ENCODE data around the gene NDUFB8.

The NDUFB8 gene

GRCh38 chr10:100520811-100521210 is 8.9 kb downstream of the NDUFB8 start:
- TF ChIP-seq, protein P1, sequence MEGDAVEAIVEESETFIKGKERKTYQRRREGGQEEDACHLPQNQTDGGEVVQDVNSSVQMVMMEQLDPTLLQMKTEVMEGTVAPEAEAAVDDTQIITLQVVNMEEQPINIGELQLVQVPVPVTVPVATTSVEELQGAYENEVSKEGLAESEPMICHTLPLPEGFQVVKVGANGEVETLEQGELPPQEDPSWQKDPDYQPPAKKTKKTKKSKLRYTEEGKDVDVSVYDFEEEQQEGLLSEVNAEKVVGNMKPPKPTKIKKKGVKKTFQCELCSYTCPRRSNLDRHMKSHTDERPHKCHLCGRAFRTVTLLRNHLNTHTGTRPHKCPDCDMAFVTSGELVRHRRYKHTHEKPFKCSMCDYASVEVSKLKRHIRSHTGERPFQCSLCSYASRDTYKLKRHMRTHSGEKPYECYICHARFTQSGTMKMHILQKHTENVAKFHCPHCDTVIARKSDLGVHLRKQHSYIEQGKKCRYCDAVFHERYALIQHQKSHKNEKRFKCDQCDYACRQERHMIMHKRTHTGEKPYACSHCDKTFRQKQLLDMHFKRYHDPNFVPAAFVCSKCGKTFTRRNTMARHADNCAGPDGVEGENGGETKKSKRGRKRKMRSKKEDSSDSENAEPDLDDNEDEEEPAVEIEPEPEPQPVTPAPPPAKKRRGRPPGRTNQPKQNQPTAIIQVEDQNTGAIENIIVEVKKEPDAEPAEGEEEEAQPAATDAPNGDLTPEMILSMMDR (IDR thresholded peaks at IDR 0.05; ENCODE audit: low read depth, low read length, missing control alignments): no peak
- no peak for DNase-seq (ENCODE audit: extremely low read depth, low read depth)
- H3K4me3 ChIP-seq (replicated peaks; ENCODE audit: low read depth, low read length): no peak overlapping the region

- DNase-seq (ENCODE audit: extremely low read depth, low read depth): no peak
- TF ChIP-seq, protein P1 (IDR thresholded peaks at IDR 0.05; ENCODE audit: low read depth, low read length, missing control alignments): no peak
- H3K4me3 ChIP-seq (replicated peaks; ENCODE audit: low read depth, low read length): peak within 1 kb of the TSS; percentile 38
These were observed 10.2 kb downstream of the NDUFB8 start, which contains the start of gene SEC31B for GRCh38 chr10:100519311-100520051. Gene SEC31B, minus strand, starts transcription at chr10:100519861. Its CDS starts 2,909 bp downstream, at chr10:100516952.

DNA sequence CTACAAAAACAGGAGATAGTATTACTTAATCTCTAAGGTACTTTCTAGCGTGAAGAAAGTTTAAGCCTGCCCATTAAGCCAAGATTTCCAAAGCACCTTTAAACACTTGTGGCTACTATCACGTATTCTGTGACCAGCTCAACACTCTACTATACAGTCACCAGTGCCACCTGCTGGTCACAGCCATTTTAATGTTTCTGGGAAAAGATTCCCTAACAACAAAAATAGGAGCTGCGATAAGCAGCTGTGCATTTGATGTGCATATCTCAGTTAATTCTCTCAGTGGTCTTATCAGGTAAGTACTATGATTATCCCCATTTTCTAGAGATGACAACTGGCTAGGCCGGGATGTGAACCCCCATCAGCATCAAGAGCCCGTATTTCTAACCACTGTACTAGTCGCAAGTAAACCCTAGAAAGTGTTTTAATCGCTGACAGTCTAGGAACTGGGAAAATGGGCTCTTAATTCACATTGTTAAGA is 10.9 kb downstream of the NDUFB8 start:
- H3K4me3 ChIP-seq (replicated peaks; ENCODE audit: low read depth, low read length): peak overlapping the region; percentile 38
- TF ChIP-seq, protein P1 (IDR thresholded peaks at IDR 0.05; ENCODE audit: low read depth, low read length, missing control alignments): peak; percentile 63
- DNase-seq (ENCODE audit: extremely low read depth, low read depth): peak; percentile 44

DNA sequence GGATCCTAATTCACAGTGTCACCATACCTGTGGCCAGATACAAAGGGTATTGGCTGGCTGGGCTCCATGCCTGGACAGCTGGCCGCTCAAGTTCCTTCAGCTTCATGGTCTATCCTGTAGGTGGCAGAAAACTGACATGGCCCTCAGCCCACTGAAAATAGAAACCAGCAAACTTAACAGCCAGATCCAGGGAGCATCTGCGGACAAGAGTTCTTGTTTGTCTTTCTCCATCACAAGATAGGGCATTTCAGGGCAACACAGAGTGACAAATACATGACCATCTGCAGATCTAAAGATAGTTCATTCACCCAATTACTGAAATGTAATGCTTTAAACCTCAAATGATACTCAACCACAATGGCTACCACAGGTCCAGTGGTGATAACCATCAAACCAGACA is 12.8 kb downstream of the NDUFB8 start:
- DNase-seq (ENCODE audit: extremely low read depth, low read depth): no peak
- TF ChIP-seq, protein P1 (IDR thresholded peaks at IDR 0.05; ENCODE audit: low read depth, low read length, missing control alignments): no peak

DNA sequence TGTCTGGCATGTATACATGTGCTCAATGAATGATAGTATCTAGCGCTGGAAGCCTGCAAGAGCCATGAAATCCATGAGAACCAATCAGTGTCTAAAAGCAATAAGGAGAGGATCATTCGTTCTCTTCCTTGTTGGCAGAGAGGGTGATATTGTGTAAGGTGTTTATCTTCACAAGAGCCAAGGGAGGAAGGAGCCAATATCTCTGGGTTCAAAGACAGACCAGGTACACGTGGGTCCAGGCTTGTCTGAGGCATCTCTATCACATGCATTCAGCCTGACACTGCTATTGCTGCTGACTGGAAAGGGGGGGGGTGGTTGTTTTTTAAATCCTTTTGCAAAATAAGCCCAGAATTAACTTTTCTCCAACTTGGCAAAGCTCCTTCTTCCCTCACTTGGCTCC is 14.1 kb downstream of the NDUFB8 start:
- TF ChIP-seq, protein P1 (IDR thresholded peaks at IDR 0.05; ENCODE audit: low read depth, low read length, missing control alignments): no peak
- no peak for DNase-seq (ENCODE audit: extremely low read depth, low read depth)

More for the DNA sequence above, 12.8 kb downstream of the NDUFB8 start:
- no peak overlapping the region for H3K4me3 ChIP-seq (replicated peaks; ENCODE audit: low read depth, low read length)

DNA sequence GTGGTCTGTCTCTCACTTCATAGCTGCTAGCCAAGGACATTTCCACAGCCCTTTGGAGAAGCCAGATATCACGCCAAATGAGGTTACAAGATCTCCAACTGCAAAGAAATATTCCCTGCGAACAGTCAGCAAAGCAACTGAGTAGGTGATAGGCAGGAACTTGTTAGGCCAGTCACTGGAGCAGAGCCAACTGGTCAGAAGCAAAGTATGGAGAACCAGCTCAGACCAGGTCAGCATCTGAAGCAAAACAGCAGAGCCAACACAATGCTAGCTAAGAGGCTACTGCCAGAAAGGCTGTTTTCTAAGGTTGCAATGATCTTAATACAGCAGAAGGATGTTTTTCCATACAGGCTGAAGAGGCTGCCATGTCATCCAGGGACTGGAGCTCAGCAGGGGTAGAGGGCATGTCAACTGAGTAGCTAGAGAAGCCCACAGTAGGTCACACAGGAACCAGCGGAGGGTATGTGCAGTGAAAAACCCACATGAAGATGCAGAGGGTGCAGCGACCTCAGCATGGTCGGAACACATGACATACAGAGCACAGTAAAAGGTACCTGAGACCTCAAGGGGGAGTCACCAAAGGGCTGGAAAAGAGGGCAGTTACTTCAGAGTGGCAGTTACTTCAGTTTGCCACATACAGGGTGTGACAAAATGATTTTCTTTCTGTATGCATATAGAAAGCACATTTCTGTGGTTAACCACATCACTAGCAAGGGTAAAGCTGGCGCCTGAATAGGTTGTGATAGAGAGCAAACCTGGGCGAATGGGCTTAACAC is 18.9 kb downstream of the NDUFB8 start:
- DNase-seq (ENCODE audit: extremely low read depth, low read depth): no peak
- TF ChIP-seq, protein P1 (IDR thresholded peaks at IDR 0.05; ENCODE audit: low read depth, low read length, missing control alignments): no peak
- H3K4me3 ChIP-seq (replicated peaks; ENCODE audit: low read depth, low read length): no peak overlapping the region

More for the DNA sequence above, 14.1 kb downstream of the NDUFB8 start:
- H3K4me3 ChIP-seq (replicated peaks; ENCODE audit: low read depth, low read length): no peak overlapping the region

All from HFF-Myc (cell line).